ENCODE measurements around the gene LSM12.

Gene LSM12

DNA sequence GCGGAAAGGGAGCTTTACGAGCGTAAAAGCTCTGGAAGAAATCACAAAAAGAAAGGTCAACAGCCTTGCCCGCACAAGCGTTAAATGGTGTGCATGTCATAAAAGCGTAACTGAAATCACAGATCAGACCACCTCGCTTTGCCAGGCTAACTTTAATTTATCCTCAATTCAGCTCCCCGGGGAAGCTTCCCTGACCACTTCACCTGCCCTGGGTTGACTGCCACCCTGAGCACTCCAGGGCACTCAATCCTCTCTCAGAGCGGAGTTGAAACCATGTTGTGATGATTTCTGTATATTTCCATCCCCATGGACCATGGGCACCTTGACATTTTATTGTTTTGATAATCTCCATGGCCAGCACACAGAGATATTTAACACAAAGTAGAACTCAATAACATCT is 78.2 kb downstream of the LSM12 start:
- DNase-seq (ENCODE audit: low read depth) = no peak
- no peak overlapping the region for H3K4me3 ChIP-seq (ENCODE audit: control insufficient read depth, low read depth, low read length)
- no peak for TF ChIP-seq CTCF (IDR thresholded peaks at IDR 0.05; ENCODE audit: control insufficient read depth, insufficient read depth, low read depth, low read length, missing control alignments)

DNA sequence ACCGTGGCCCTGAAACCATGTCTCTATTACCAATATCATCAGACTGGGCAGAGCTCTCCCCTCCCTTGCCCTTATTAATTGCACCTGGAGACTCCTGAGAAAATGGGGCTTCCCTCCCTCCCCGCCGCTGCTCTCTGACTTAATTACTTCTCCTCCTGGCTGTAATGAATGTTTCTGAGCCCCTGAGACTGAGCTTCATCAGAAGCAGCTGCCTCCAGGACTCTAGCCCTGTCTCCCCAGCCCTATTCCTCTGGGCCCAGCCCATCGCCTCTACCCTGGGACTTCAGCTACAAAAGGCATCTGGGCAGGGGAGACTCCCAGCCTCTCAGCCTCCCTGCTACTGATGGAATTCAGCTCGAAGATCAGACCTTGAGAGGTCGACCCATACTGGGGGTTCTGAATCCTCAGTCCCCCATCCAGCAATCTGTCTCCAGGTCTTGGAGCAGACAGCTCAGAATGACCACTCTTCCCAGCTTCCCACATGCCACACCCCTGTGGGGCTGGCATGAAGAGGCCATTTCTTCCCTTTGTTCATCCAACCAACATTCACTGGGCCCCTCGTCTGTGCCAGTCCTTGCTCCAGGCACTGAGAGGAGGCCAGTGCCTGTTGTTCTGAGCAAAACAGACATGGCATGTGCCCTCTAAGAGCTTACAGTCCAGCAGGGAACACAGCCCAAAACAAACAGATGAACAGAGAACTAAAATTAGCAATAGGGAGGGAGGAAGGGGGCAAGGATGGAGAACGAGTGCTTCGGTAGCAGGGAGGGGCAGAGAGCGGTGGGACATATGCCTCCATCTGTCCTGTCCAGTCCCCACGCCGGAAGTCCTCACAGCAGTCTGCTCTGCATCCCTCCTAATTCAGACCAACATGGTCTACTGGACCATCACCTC is 79.1 kb downstream of the LSM12 start:
- DNase-seq (ENCODE audit: low read depth) = no peak
- TF ChIP-seq CTCF (IDR thresholded peaks at IDR 0.05; ENCODE audit: control insufficient read depth, insufficient read depth, low read depth, low read length, missing control alignments) = no peak
- H3K4me3 ChIP-seq (ENCODE audit: control insufficient read depth, low read depth, low read length) = no peak overlapping the region

DNA sequence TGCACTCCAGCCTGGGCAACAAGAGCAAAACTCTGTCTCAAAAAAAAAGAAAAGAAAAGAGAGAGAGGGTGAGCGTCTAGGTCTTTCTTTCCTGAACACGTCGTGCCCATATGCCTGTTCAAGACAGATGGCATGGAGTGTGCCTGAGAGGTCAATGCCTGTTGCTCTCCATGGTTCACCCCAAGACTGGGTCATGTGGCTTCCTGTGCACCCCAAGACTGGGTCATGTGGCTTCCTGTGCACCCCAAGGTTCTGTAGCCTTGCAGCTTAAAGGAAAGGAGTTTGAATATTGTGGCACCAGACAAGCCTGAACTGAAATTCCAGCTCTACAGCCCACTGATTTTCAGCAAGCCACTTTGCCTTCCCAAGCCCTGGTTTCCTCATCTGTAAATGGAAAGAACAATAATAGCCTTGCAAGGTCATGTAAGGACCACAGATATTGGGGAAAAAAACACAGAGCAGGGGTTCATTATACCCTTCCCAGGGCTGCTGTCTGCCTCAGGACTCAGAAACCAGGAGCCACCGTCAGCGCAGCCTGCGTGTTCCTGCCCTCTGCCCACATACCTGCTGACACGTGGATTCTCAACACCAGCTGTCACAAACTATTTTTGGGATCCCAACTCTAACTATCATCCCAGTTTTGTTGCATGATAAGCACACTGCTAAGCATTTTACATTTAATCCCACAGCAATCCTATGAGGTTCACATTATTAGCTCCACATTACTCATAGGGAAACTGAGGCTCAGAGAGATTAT is 80.1 kb downstream of the LSM12 start:
- H3K4me3 ChIP-seq (ENCODE audit: control insufficient read depth, low read depth, low read length) = no peak overlapping the region
- no peak for DNase-seq (ENCODE audit: low read depth)
- TF ChIP-seq CTCF (IDR thresholded peaks at IDR 0.05; ENCODE audit: control insufficient read depth, insufficient read depth, low read depth, low read length, missing control alignments) = no peak

- no peak for DNase-seq (ENCODE audit: low read depth)
- H3K4me3 ChIP-seq (ENCODE audit: control insufficient read depth, low read depth, low read length) = no peak overlapping the region
- no peak for TF ChIP-seq CTCF (IDR thresholded peaks at IDR 0.05; ENCODE audit: control insufficient read depth, insufficient read depth, low read depth, low read length, missing control alignments)
Measured at GRCh38 chr17:43984521-43984920, 82.0 kb downstream of the LSM12 start.
